Skeletal muscle tissue (tissue), 4 donors: Measurements from ENCODE around the gene SPOP. TPM values are rescaled to one million over a fixed set of nuclear protein-coding genes. Genes with fewer than 3 reads are reported as not detected.

Experiments used
- H3K27ac ChIP-seq: one replicate; pipeline ENCODE4 v1.7.0; 2013; ENCODE audit warnings: mild to moderate bottlenecking, low read depth, low read length, inconsistent platforms
- H3K27me3 ChIP-seq, 3 donors: one replicate each; pipeline ENCODE4 v1.7.0; 2013; ENCODE audit warnings: low read length in 3 of 3; ENCODE audit not compliant: control insufficient read depth in 3 of 3, insufficient read depth in 3 of 3
- H3K36me3 ChIP-seq, 3 donors: one replicate each; pipeline ENCODE4 v1.7.0; 2013; ENCODE audit warnings: low read length in 3 of 3; ENCODE audit not compliant: control insufficient read depth in 3 of 3, insufficient read depth in 3 of 3
- H3K4me1 ChIP-seq, 3 donors: one replicate each; pipeline ENCODE4 v1.7.0; 2013; ENCODE audit warnings: low read length in 3 of 3, mild to moderate bottlenecking in 3 of 3; ENCODE audit not compliant: control insufficient read depth in 3 of 3, insufficient read depth in 3 of 3
- H3K4me3 ChIP-seq, 3 donors: one replicate each; pipeline ENCODE4 v1.7.0; 2013; ENCODE audit warnings: low read length in 3 of 3
- H3K9ac ChIP-seq, 3 donors: one replicate each; pipeline ENCODE4 v1.7.0; 2013; ENCODE audit warnings: low read length in 3 of 3, mild to moderate bottlenecking in 3 of 3, moderate library complexity in 2 of 3, low read depth in 1 of 3
- H3K9me3 ChIP-seq, 3 donors: one replicate each; pipeline ENCODE4 v1.7.0; 2013; ENCODE audit warnings: low read length in 3 of 3; ENCODE audit not compliant: control insufficient read depth in 3 of 3
- total RNA-seq: library from RNA; depleted of rRNA; stranded (reverse); fragments of >200 nt; gene quantifications from one replicate; pipeline ENCODE4 v1.2.3, GENCODE V29; 2014
- donor health status: Osteomylitis.

SPOP gene
- total RNA-seq, 1 donor from 2014 or later = 61.6 TPM

DNA sequence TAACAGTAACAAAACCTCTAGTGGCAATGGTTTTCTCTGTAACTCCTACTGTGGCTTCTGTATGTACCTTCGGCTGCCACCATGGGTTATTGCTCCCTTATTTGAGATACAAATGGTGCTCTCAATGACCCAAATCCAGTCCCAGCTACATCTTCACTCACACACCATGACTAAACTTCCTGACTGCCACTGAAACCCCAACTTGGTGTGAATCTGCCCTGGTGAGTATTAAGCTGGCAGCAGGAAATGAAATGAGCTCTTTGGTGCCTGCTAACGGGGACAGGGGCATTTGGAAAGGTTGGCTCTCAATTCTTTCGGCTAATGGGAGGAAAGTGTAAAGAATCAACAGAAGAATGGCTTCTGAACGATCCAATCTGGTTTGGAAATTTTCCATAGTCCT lies 37.3 kb upstream of the SPOP start:
- H3K4me3 ChIP-seq = no peak overlapping the region
- peaks cover 10 to 16% (median 11%) of the 10 kb centered on the region in 3 donors for H3K4me1 ChIP-seq
- no peak overlapping the region for H3K9ac ChIP-seq
- H3K36me3 ChIP-seq = peaks cover 11 to 28% (median 14%) of the 10 kb centered on the region in 3 donors
- H3K27me3 ChIP-seq = no peaks in the 10 kb centered on the region
- H3K27ac ChIP-seq = no peak overlapping the region
- H3K9me3 ChIP-seq = no peaks in the 10 kb centered on the region

DNA sequence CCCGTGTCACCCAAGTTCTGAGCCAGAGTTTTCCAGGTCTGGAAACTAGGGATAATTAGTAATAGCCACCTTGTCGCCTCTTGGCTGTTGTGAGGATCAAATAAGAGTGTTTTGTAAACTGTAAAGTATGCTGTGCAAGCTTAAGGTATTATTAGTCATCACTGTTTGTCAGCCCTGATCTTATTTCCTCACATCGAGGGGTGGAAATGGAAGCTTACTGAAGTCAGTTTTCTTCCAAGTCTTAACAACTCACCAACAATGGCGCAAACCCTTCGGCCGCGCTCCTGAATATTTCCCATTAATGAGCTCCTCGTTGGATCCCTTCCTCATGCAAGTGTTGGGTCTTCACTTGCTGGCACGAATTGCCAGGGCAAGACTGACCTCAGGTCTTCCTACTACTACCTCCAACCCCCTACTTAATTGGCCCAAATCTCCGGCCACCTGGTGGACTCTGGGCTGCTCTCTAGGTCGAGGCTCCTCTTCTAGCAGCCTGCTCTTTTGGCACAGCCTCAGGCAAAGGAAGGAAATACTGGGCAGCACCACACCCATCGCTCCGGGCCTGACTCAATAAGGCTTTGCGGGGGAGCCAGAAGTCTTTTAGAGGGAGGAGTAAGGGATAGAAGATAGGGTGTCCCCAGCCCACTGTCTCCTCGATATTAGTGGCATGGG lies 30.8 kb upstream of the SPOP start:
- H3K4me3 ChIP-seq = peak overlapping the region; percentile 83 to 92 (median 91)
- H3K36me3 ChIP-seq = peaks cover 25 to 29% (median 26%) of the 10 kb centered on the region in 3 donors
- H3K4me1 ChIP-seq = peaks cover 20 to 36% (median 21%) of the 10 kb centered on the region in 3 donors
- H3K27ac ChIP-seq = peak overlapping the region; percentile 99
- H3K9me3 ChIP-seq = no peaks in the 10 kb centered on the region
- H3K9ac ChIP-seq = peak overlapping the region in 2 of 3 donors; percentile 95 to 98
- H3K27me3 ChIP-seq = no peaks in the 10 kb centered on the region

GRCh38 chr17:49707608-49708514 lies 30.0 kb upstream of the SPOP start, which contains the start of gene SLC35B1:
Gene SLC35B1, minus strand, starts transcription at chr17:49707964. Its CDS starts 131 bp downstream, at chr17:49707833.
- Histone ChIP-seq H3K4me3 (peak within 1 kb of the TSS; percentile 83 to 92 (median 91)), H3K9me3 (no peaks in the 10 kb centered on the region), H3K4me1 (peaks cover 20 to 36% (median 21%) of the 10 kb centered on the region in 3 donors), H3K27ac (peak within 1 kb of the TSS; percentile 99), H3K9ac (peak within 1 kb of the TSS; percentile 95 to 99 (median 98)), H3K36me3 (peaks cover 32 to 37% (median 33%) of the 10 kb centered on the region in 3 donors), H3K27me3 (no peaks in the 10 kb centered on the region)

- H3K27me3 ChIP-seq = no peaks in the 10 kb centered on the region
- peak overlapping the region; percentile 95 to 99 (median 98) for H3K9ac ChIP-seq
- peak overlapping the region; percentile 77 to 92 (median 91) for H3K4me3 ChIP-seq
- H3K4me1 ChIP-seq = peaks cover 20 to 36% (median 21%) of the 10 kb centered on the region in 3 donors
- H3K9me3 ChIP-seq = no peaks in the 10 kb centered on the region
- H3K36me3 ChIP-seq = peaks cover 37 to 40% (median 38%) of the 10 kb centered on the region in 3 donors
- peak overlapping the region; percentile 99 for H3K27ac ChIP-seq
Observed at GRCh38 chr17:49707246-49707607, 29.3 kb upstream of the SPOP start.

GRCh38 chr17:49705254-49705653 lies 27.4 kb upstream of the SPOP start:
- Histone ChIP-seq H3K36me3 (peaks cover 49 to 56% (median 50%) of the 10 kb centered on the region in 3 donors), H3K27ac (no peak overlapping the region), H3K4me3 (no peak overlapping the region), H3K27me3 (no peaks in the 10 kb centered on the region), H3K9me3 (no peaks in the 10 kb centered on the region), H3K9ac (no peak overlapping the region), H3K4me1 (peaks cover 20 to 36% (median 21%) of the 10 kb centered on the region in 3 donors)

- Histone ChIP-seq H3K4me1 (peaks cover 17 to 25% (median 18%) of the 10 kb centered on the region in 3 donors), H3K36me3 (peaks cover 49 to 58% (median 50%) of the 10 kb centered on the region in 3 donors), H3K4me3 (no peak overlapping the region), H3K9me3 (no peaks in the 10 kb centered on the region), H3K9ac (no peak overlapping the region), H3K27me3 (no peaks in the 10 kb centered on the region), H3K27ac (no peak overlapping the region)
Observed at GRCh38 chr17:49703557-49704277, 25.8 kb upstream of the SPOP start.

DNA sequence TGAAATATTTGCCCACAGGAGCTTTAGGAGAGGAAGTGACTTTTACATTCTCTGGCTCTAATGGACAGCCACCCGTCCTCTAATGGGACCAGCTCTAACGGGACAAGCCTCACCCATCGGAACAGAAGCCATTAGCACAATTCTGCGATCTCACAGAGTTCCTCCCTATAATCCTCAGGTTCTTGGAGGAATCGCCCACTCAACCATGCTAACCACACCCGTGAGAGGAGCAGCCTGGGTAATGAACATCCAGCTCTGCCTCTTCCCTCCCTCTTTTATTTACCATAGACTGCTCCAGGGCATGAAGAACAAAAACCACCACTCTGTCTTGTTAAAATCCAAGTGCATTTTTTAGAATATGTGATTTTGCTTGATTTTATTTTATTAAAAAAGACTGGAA lies 23.1 kb upstream of the SPOP start:
- Histone ChIP-seq H3K9ac (no peak overlapping the region), H3K27ac (no peak overlapping the region), H3K4me3 (no peak overlapping the region), H3K4me1 (peaks cover 0 to 6% (median 2%) of the 10 kb centered on the region in 3 donors), H3K36me3 (peaks cover 48 to 57% (median 49%) of the 10 kb centered on the region in 3 donors), H3K9me3 (no peaks in the 10 kb centered on the region), H3K27me3 (no peaks in the 10 kb centered on the region)

DNA sequence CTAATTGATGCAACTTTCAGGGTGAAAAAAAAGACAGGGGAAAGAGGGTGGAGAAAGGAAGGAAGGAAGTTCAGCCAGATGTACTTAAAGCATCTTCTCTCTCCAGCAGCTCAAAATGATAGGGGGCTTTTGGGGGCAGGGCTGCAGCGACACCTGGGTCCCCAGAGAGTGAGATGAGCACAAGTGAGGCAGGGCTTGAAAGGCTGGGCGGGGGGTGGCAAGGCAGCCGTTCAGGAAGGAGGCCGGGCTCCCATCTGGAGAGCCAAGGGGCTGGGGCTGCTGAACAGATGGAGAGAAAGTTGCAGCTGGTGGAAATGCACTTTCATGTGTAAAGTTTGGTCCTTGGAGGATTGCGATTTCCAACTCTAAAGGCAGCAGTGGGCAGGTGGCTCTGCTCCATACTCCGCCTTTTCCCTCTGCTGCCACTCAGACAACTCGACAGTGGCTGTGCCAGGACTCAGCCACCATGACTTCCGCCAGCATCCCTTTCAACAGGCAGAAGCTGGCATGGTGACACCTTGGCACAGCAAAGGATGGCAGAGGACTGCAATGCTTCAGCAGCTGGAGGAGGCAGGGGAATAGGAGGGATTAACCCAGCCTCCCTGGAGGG lies 22.2 kb upstream of the SPOP start:
- no peak overlapping the region for H3K9ac ChIP-seq
- peaks cover 39 to 49% (median 40%) of the 10 kb centered on the region in 3 donors for H3K36me3 ChIP-seq
- H3K4me1 ChIP-seq = peaks cover 2 to 7% (median 5%) of the 10 kb centered on the region in 3 donors
- H3K27ac ChIP-seq = no peak overlapping the region
- H3K4me3 ChIP-seq = no peak overlapping the region
- H3K9me3 ChIP-seq = no peaks in the 10 kb centered on the region
- no peaks in the 10 kb centered on the region for H3K27me3 ChIP-seq

DNA sequence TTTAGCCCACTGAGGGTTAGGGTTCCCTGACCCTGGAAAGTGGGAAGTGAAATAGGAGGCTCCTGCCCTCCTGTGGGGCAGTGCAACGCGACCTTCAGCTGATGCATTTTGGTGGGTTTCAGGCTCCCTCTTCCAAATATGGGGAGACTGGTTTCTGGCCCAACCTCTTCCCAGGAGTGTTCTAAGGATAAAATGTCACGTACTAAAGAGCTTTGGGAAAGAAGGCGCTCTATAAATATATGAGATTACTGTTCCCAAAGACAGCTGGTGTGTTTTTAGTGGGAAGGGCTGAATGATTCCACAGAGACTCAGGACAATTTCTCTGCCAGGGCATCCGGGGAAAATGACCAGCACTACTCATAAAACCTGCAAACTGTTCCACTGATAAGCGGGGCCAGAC lies 20.1 kb upstream of the SPOP start:
- Histone ChIP-seq H3K9ac (peak overlapping the region in 2 of 3 donors; percentile 24 to 40), H3K27me3 (no peaks in the 10 kb centered on the region), H3K9me3 (no peaks in the 10 kb centered on the region), H3K27ac (peak overlapping the region; percentile 16), H3K4me3 (no peak overlapping the region), H3K36me3 (peaks cover 19 to 29% (median 22%) of the 10 kb centered on the region in 3 donors), H3K4me1 (peaks cover 5 to 8% (median 7%) of the 10 kb centered on the region in 3 donors)
